Breast epithelium (tissue), 4 donors: ENCODE measurements around the gene ULK4. TPM values are rescaled to one million over a fixed set of nuclear protein-coding genes. Genes with fewer than 3 reads are reported as not detected.

Experiments used
- DNase-seq, 2 donors: peaks; one replicate each; pipeline ENCODE4 v3.0.0-alpha.2; 2019; ENCODE audit warnings: low spot score in 2 of 2
- H3K27ac ChIP-seq, 2 donors: fragments of 200-600 bp; sonication (generic) in 1 of 2; one replicate each; pipeline ENCODE4 v1.5.1; 2016 to 2019; ENCODE audit warnings: mild to moderate bottlenecking in 1 of 2
- H3K27me3 ChIP-seq, 2 donors: fragments of 200-600 bp; sonication (generic) in 1 of 2; one replicate each; pipeline versions ENCODE4 v1.5.1 to v1.6.0; 2017 to 2019; ENCODE audit warnings: control low read depth in 1 of 2, mild to moderate bottlenecking in 1 of 2
- H3K36me3 ChIP-seq: fragments of 200-600 bp; one replicate; pipeline ENCODE4 v1.5.1; 2019
- H3K4me1 ChIP-seq, 2 donors: fragments of 200-600 bp; sonication (generic); one replicate each; pipeline ENCODE4 v1.5.1; 2016 to 2019; ENCODE audit warnings: control low read depth in 1 of 2
- H3K4me3 ChIP-seq, 3 donors: fragments of 200-600 bp; sonication (generic); 1 replicate in 2 of 3; 2 replicates in 1 of 3; pipeline ENCODE4 v1.5.1; 2016 to 2019; ENCODE audit warnings: mild to moderate bottlenecking in 3 of 3, moderate library complexity in 2 of 3
- H3K9me3 ChIP-seq, 2 donors: fragments of 200-600 bp; sonication (generic) in 1 of 2; one replicate each; pipeline ENCODE4 v1.5.1; 2016 to 2019; ENCODE audit warnings: control low read depth in 1 of 2
- POLR2A ChIP-seq: fragments of 450-650 bp; IDR thresholded peaks from one replicate; pipeline ENCODE4 v1.6.1; 2016; ENCODE audit warnings: antibody characterized with exemption, mild to moderate bottlenecking, moderate library complexity
- POLR2AphosphoS5 ChIP-seq, 3 donors: sonication (generic); formaldehyde crosslinking; IDR thresholded peaks; one replicate each; pipeline ENCODE4 v1.6.1; 2017; ENCODE audit warnings: antibody characterized with exemption in 3 of 3
- intact Hi-C: fragments of 100-400 bp; cut with DNase I; formaldehyde crosslinking; loops from one replicate; pipeline ENCODE4 v1.15.1; 2023; ENCODE audit warnings: low total_unique reads
- total RNA-seq, 3 donors: library from RNA; depleted of rRNA; stranded (reverse); fragments of >200 nt; gene quantifications; one replicate each; pipeline ENCODE4 v1.1.0, GENCODE V29; 2016
- TF ChIP-seq, protein P1 (sequence below), 3 donors: fragments of 450-650 bp; IDR thresholded peaks; one replicate each; pipeline ENCODE4 v1.5.1; 2016 to 2017; ENCODE audit warnings: antibody characterized with exemption in 3 of 3, mild to moderate bottlenecking in 3 of 3, moderate library complexity in 3 of 3

ULK4 gene
- total RNA-seq, 3 donors from 2014 or later, result 23.0 to 52.8 (median 31.8) TPM

DNA sequence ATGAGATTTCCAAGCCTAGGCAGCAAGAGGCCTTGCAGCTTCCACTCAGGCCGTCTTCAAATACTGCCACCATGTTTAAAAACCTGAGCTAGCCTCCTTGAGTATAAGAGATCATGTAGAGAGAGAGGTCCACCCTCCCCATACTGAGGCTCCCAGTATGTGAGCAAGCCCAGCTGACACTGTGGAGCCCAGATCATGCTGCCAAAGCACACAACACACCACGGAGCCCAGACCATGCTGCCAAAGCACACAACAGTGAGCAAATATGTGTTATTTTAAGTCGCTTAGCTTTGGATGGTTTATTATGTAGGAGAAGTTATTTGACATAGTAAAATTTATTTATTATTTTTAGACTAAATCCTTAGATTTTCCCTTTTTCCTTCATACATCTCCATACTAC, 428.9 kb downstream of the ULK4 start:
- Histone ChIP-seq H3K27ac (no peak overlapping the region), H3K27me3 (no peaks in the 10 kb centered on the region), H3K4me1 (no peaks in the 10 kb centered on the region), H3K9me3 (no peaks in the 10 kb centered on the region), H3K4me3 (no peak overlapping the region), H3K36me3 (no peaks in the 10 kb centered on the region)
- intact Hi-C loops, result no loop called here
- DNase-seq, result no peak
- no peak for TF ChIP-seq POLR2AphosphoS5 (IDR thresholded peaks at IDR 0.05)
- TF ChIP-seq, protein P1, sequence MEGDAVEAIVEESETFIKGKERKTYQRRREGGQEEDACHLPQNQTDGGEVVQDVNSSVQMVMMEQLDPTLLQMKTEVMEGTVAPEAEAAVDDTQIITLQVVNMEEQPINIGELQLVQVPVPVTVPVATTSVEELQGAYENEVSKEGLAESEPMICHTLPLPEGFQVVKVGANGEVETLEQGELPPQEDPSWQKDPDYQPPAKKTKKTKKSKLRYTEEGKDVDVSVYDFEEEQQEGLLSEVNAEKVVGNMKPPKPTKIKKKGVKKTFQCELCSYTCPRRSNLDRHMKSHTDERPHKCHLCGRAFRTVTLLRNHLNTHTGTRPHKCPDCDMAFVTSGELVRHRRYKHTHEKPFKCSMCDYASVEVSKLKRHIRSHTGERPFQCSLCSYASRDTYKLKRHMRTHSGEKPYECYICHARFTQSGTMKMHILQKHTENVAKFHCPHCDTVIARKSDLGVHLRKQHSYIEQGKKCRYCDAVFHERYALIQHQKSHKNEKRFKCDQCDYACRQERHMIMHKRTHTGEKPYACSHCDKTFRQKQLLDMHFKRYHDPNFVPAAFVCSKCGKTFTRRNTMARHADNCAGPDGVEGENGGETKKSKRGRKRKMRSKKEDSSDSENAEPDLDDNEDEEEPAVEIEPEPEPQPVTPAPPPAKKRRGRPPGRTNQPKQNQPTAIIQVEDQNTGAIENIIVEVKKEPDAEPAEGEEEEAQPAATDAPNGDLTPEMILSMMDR (IDR thresholded peaks at IDR 0.05), result no peak

DNA sequence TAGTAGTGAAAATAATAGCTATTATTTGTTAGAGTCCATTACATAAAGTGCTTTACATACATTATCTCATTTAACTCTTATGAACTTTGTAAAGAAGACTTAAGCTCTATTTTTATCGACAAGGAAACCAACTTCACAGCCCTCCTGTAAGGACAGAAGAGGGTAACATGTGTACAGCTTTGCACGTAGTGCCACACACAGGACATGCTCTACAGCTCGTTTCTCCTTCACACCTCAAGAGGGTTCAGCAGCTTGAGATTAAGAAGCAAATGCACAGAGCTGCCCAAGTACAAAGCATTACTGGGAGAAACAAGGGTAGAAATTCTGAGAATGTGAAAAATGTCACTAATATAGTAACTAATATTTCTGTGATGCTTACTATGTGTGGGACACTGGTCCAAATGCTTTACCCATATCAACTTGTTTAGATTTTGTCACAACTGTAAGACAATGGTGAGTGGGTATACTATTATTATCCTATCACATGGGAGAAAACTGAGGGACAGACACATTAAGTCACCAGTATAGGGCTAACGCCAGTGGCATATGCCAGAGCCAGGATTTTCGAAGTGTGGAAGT, 434.8 kb downstream of the ULK4 start:
- Histone ChIP-seq H3K27me3 (no peaks in the 10 kb centered on the region), H3K4me3 (no peak overlapping the region), H3K27ac (no peak overlapping the region), H3K4me1 (no peaks in the 10 kb centered on the region), H3K36me3 (no peaks in the 10 kb centered on the region), H3K9me3 (no peaks in the 10 kb centered on the region)
- no peak for DNase-seq
- intact Hi-C loops, result no loop called here
- TF ChIP-seq, protein P1 (IDR thresholded peaks at IDR 0.05), result no peak
- TF ChIP-seq POLR2A, result no peak
- no peak for TF ChIP-seq POLR2AphosphoS5 (IDR thresholded peaks at IDR 0.05)

DNA sequence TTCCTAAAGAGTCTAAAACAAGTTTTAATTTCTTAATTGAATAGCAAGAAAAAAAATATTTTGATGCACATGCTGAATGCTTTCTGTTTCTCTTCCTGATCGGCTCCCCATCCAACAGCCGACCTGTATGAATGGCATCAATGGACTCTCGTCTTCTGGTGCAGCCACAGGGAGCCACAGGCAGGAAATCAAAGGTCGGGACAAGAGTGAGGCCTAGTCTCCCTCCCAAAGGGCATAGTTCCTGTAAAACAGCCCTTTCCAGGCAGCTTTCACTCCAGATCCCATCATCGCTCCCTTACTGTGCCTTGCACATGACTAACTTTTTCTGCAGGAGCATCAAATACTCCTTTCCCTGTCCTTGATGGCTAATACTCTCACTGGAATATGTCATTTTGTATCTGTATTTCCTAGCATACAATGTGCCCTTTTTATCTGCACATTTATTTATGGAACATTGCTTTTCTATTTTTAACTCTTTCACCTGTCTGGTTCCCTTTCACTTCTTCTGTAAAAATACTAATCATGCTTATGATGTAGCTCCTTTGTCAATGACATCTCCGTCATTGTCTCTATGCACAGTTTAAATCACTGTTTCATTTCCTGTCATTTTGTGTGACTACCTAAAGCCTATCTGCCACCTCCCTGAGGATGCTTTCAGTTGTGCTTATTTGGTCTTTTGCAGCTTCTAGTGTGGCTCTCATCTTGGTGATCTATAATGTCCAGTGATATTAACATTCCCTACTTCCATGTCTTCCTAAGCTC, 436.4 kb downstream of the ULK4 start:
- TF ChIP-seq, protein P1 (IDR thresholded peaks at IDR 0.05), result no peak
- TF ChIP-seq POLR2A (no peak), POLR2AphosphoS5 (IDR thresholded peaks at IDR 0.05) (no peak)
- Histone ChIP-seq H3K27ac (no peak overlapping the region), H3K4me1 (no peaks in the 10 kb centered on the region), H3K4me3 (no peak overlapping the region), H3K36me3 (no peaks in the 10 kb centered on the region), H3K9me3 (no peaks in the 10 kb centered on the region), H3K27me3 (no peaks in the 10 kb centered on the region)
- intact Hi-C loops, result no loop called here
- DNase-seq, result no peak

DNA sequence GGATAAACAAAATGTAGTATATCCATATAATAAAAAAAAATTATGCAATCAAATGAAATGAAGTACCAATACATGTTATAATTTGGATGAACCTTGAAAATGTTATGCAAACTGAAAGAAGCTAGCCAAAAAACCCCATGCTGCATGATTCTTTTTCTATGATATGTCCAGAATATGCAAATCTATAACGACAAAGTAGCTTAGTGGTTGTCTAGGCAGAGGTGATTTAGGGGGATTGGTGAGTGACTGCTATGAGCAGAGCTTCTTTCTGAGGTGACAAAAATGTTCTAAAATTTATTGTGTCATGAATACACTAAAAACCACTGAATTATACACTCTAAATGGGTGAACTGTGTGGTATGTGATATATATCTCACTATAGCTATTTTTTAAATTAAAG, 438.0 kb downstream of the ULK4 start:
- Histone ChIP-seq H3K27ac (no peak overlapping the region), H3K4me3 (no peak overlapping the region), H3K36me3 (no peaks in the 10 kb centered on the region), H3K4me1 (no peaks in the 10 kb centered on the region), H3K27me3 (no peaks in the 10 kb centered on the region), H3K9me3 (no peaks in the 10 kb centered on the region)
- intact Hi-C loops, result no loop called here
- DNase-seq, result no peak
- TF ChIP-seq POLR2A, result no peak
- no peak for TF ChIP-seq POLR2AphosphoS5 (IDR thresholded peaks at IDR 0.05)
- TF ChIP-seq, protein P1 (IDR thresholded peaks at IDR 0.05), result no peak

DNA sequence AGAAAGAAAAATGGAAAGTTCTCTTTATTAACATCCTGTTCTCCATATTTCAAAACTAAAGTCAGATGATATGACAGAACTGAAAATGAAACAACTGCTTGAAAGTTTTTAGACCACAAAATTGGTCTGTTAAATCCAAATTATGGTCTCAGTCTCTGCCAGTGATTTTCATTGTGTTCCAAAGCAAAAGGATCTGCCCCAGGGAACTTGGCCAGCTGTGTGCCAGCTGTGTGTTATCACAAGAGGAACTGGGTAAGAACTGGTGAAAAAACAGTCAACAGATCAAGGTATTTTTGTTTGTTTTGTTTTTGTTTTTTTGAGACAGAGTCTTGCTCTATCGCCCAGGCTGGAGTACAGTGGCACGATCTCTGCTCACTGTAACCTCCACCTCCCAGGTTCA, 439.3 kb downstream of the ULK4 start:
- H3K36me3 ChIP-seq, result no peaks in the 10 kb centered on the region
- H3K4me3 ChIP-seq, result no peak overlapping the region
- no peak overlapping the region for H3K27ac ChIP-seq
- no peaks in the 10 kb centered on the region for H3K9me3 ChIP-seq
- TF ChIP-seq POLR2A, result no peak
- no peak for TF ChIP-seq POLR2AphosphoS5 (IDR thresholded peaks at IDR 0.05)
- TF ChIP-seq, protein P1 (IDR thresholded peaks at IDR 0.05), result no peak
- H3K27me3 ChIP-seq, result no peaks in the 10 kb centered on the region
- H3K4me1 ChIP-seq, result no peaks in the 10 kb centered on the region
- intact Hi-C loops, result no loop called here
- DNase-seq, result no peak
